Duodenal mucosa (tissue), 2 donors: ENCODE data around the gene CWC27.

ENCODE experiments used
- H3K27ac ChIP-seq: one replicate; pipeline ENCODE4 v1.7.0; 2013; ENCODE audit warnings: low read depth, low read length
- H3K27me3 ChIP-seq, 2 donors: one replicate each; pipeline ENCODE4 v1.7.0; 2013; ENCODE audit warnings: low read length in 2 of 2, control low read depth in 1 of 2; ENCODE audit not compliant: insufficient read depth in 2 of 2, control insufficient read depth in 1 of 2
- H3K36me3 ChIP-seq, 2 donors: one replicate each; pipeline ENCODE4 v1.7.0; 2013; ENCODE audit warnings: low read length in 2 of 2, control low read depth in 1 of 2; ENCODE audit not compliant: insufficient read depth in 2 of 2, control insufficient read depth in 1 of 2
- H3K4me1 ChIP-seq, 2 donors: one replicate each; pipeline ENCODE4 v1.7.0; 2013; ENCODE audit warnings: low read length in 2 of 2, control low read depth in 1 of 2; ENCODE audit not compliant: insufficient read depth in 2 of 2, control insufficient read depth in 1 of 2
- H3K4me3 ChIP-seq, 2 donors: one replicate each; pipeline ENCODE4 v1.7.0; 2013; ENCODE audit warnings: low read length in 2 of 2, low read depth in 1 of 2
- H3K9ac ChIP-seq, 2 donors: one replicate each; pipeline ENCODE4 v1.7.0; 2013; ENCODE audit warnings: low read length in 2 of 2, low read depth in 1 of 2
- H3K9me3 ChIP-seq, 2 donors: one replicate each; pipeline ENCODE4 v1.7.0; 2013; ENCODE audit warnings: low read length in 2 of 2, control low read depth in 1 of 2; ENCODE audit not compliant: control insufficient read depth in 1 of 2

CWC27 gene

DNA sequence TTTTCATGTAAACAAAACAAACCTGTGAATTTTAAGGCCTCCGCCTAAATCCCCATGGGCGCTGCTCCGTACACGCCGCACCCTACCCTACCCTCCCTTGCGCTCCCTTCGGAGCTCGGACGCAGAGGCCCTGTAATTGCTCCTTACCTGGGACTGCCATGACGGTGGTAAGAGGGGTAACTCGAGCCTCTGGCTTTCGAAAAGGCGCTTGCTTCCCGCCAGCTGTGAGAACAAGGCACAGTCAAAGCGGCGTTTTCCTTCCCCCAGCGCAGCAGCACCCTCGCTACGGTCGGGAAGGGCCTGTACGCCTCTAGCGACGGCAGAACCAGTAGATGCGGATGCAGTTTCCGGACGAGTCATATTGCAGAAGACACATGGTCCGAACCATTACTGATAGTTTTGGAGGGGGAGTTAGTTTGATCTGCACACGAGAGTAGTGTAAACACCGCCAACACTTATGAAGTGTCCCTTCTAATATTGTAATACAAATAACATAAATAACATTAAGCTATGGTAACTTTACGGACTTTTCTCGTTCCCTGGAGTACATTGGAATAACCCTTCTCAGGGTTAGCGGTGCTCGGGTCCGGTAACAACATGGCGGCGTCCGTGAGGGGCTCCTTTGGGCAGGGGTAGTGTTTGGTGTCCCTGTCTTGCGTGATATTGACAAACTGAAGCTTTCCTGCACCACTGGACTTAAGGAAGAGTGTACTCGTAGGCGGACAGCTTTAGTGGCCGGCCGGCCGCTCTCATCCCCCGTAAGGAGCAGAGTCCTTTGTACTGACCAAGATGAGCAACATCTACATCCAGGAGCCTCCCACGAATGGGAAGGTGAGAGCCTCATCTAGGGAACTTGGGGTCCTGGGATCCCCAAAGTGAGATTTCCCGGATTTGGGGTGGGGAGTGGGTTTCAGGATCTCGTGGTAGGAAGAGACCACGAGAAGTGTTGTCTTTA lies at the start of gene CWC27, which contains the start of gene SREK1IP1:
Gene CWC27 (plus strand): TSS at position 573 of the 955 bp plus-strand sequence. CDS start 217 bp downstream, at position 790.
Gene SREK1IP1 (minus strand): TSS at position 334 of the 955 bp plus-strand sequence. CDS start 174 bp downstream, at position 160.
- no peaks in the 10 kb centered on the region for H3K9me3 ChIP-seq
- no peaks in the 10 kb centered on the region for H3K36me3 ChIP-seq
- H3K4me1 ChIP-seq = peaks cover 35 to 41% of the 10 kb centered on the region in 2 donors

DNA sequence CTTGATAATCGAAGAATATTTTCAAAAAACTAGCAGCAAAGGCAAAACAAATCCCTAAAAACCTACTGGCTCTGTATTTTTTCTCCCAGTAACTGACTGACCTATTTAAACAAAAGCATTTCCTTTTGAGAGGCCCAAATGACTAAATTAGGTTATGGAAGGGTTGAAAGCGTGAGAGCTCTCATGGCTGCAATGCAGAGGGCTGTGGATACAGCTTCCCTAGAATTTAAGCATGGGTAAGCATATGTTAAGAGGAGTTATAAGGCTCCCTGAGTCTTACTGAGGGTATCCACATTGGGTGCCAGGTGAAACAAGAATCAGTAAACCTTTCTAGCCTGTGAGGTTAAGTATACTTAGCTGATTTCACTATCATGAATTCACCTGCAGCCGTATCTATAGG lies 46.1 kb upstream of the CWC27 start:
- Histone ChIP-seq H3K9me3 (no peaks in the 10 kb centered on the region), H3K27me3 (no peaks in the 10 kb centered on the region), H3K27ac (no peak overlapping the region), H3K4me1 (no peaks in the 10 kb centered on the region), H3K9ac (no peak overlapping the region), H3K4me3 (no peak overlapping the region), H3K36me3 (peaks cover 0 to 11% of the 10 kb centered on the region in 2 donors)

More for the DNA sequence above, at the start of gene CWC27, which contains the start of gene SREK1IP1:
- H3K27me3 ChIP-seq = no peaks in the 10 kb centered on the region
- peak within 1 kb of the TSS; percentile 87 to 98 for H3K9ac ChIP-seq
- peak within 1 kb of the TSS; percentile 28 for H3K27ac ChIP-seq
- peak within 1 kb of the TSS; percentile 99 for H3K4me3 ChIP-seq

GRCh38 chr5:64727150-64727549 lies 41.6 kb upstream of the CWC27 start:
- Histone ChIP-seq H3K4me1 (no peaks in the 10 kb centered on the region), H3K36me3 (peaks cover 0 to 17% of the 10 kb centered on the region in 2 donors), H3K9ac (no peak overlapping the region)

DNA sequence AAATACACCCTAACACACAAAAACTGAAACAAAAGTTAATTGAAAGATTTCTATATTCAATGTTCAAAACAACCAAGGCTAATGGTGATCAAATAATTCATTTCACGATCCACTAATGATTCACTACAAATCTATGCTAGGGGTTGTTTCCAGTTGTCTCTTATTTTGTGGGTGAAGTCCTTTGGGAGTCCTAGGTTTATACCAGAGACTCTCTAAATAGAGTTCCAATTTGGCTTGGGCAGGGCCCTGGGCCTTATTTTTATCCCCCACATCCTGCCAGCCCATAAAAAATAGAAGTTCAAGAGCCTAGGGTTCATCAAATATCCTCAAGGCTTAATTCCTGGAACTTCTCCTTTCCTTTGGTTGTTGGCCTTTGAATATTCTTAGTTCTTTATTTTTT lies 26.3 kb upstream of the CWC27 start:
- H3K27ac ChIP-seq = no peak overlapping the region
- no peak overlapping the region for H3K9ac ChIP-seq
- no peaks in the 10 kb centered on the region for H3K4me1 ChIP-seq
- peaks cover 8 to 25% of the 10 kb centered on the region in 2 donors for H3K36me3 ChIP-seq
- no peak overlapping the region for H3K4me3 ChIP-seq
- H3K9me3 ChIP-seq = no peaks in the 10 kb centered on the region
- no peaks in the 10 kb centered on the region for H3K27me3 ChIP-seq

More at GRCh38 chr5:64727150-64727549, 41.6 kb upstream of the CWC27 start:
- Histone ChIP-seq H3K27me3 (no peaks in the 10 kb centered on the region), H3K4me3 (no peak overlapping the region), H3K9me3 (no peaks in the 10 kb centered on the region), H3K27ac (no peak overlapping the region)

DNA sequence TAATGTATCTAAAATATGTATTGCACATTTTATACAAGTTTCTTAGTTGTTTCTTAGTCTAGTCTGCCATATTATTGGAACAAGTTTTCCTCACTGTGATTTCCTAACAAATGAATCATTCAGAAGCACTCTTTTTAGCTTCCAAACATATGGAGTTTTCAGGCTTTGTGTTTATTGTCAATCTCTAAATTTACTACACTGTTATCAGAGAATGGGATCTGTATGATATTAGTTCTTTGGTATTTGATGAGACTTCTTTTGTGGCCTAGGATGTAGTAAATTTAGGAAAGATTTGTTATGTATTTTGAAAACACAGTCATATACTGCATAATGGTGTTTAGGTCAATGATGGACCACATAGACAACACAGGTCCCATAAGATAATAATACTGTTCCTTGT lies 25.9 kb upstream of the CWC27 start:
- H3K27ac ChIP-seq = no peak overlapping the region
- H3K27me3 ChIP-seq = no peaks in the 10 kb centered on the region
- no peaks in the 10 kb centered on the region for H3K9me3 ChIP-seq
- no peaks in the 10 kb centered on the region for H3K4me1 ChIP-seq
- no peak overlapping the region for H3K4me3 ChIP-seq
- peaks cover 8 to 25% of the 10 kb centered on the region in 2 donors for H3K36me3 ChIP-seq
- H3K9ac ChIP-seq = no peak overlapping the region

- no peaks in the 10 kb centered on the region for H3K4me1 ChIP-seq
- no peaks in the 10 kb centered on the region for H3K27me3 ChIP-seq
- H3K4me3 ChIP-seq = no peak overlapping the region
- H3K27ac ChIP-seq = no peak overlapping the region
- no peaks in the 10 kb centered on the region for H3K9me3 ChIP-seq
- no peak overlapping the region for H3K9ac ChIP-seq
- peaks cover 0 to 11% of the 10 kb centered on the region in 2 donors for H3K36me3 ChIP-seq
These were observed 23.8 kb upstream of the CWC27 start for GRCh38 chr5:64744914-64745313.

GRCh38 chr5:64746446-64746845 lies 22.3 kb upstream of the CWC27 start:
- H3K36me3 ChIP-seq = no peaks in the 10 kb centered on the region
- H3K4me1 ChIP-seq = no peaks in the 10 kb centered on the region
- no peak overlapping the region for H3K9ac ChIP-seq
- H3K27me3 ChIP-seq = no peaks in the 10 kb centered on the region
- H3K4me3 ChIP-seq = no peak overlapping the region
- H3K27ac ChIP-seq = no peak overlapping the region
- H3K9me3 ChIP-seq = no peaks in the 10 kb centered on the region

DNA sequence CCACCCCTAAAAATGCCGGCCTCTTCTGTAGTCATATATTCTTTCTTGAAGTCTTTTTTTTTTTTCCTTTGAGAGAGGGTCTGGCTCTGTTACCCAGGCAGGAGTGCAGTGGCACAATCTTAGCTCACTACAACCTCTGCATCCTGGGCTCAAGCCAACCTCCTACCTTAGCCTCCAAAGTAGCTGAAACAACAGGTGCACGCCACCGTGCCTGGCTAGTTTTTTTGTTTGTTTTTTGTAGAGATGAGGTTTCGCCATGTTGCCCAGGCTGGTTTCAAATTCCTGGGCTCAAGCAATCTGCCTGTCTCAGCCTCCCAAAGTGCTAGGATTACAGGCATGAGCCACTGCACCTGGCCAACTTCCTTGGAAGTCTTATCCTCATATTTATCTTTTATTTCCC lies 19.3 kb upstream of the CWC27 start:
- H3K36me3 ChIP-seq = peaks cover 0 to 5% of the 10 kb centered on the region in 2 donors
- H3K4me1 ChIP-seq = no peaks in the 10 kb centered on the region
- no peak overlapping the region for H3K9ac ChIP-seq
- no peaks in the 10 kb centered on the region for H3K9me3 ChIP-seq
- H3K27ac ChIP-seq = no peak overlapping the region
- no peak overlapping the region for H3K4me3 ChIP-seq
- no peaks in the 10 kb centered on the region for H3K27me3 ChIP-seq

GRCh38 chr5:64754066-64754465 lies 14.7 kb upstream of the CWC27 start:
- no peak overlapping the region for H3K4me3 ChIP-seq
- no peaks in the 10 kb centered on the region for H3K27me3 ChIP-seq
- no peaks in the 10 kb centered on the region for H3K4me1 ChIP-seq
- H3K36me3 ChIP-seq = peaks cover 0 to 5% of the 10 kb centered on the region in 2 donors
- H3K27ac ChIP-seq = no peak overlapping the region
- no peak overlapping the region for H3K9ac ChIP-seq
- no peaks in the 10 kb centered on the region for H3K9me3 ChIP-seq

DNA sequence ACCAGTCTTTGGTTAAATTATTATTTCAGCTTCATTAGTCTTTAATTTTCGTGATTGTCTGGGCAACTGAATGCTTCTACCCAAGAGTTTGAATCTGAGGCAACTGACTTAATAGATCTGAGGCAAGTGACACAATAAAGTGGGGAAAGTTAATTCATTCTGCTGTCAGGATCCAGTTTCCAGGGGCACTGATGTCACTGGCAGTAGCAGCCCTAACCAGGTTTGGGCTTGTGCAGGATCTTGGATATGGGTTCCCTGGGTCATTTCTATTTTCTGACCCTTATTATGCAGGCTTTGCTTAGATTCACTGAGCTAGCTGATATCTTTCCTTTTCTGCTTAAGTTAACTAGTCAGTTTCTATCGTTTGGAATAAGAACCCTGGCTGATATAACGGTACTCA lies 9.8 kb upstream of the CWC27 start:
- Histone ChIP-seq H3K9me3 (no peaks in the 10 kb centered on the region), H3K27me3 (no peaks in the 10 kb centered on the region), H3K27ac (no peak overlapping the region), H3K9ac (no peak overlapping the region), H3K36me3 (peaks cover 3 to 5% of the 10 kb centered on the region in 2 donors), H3K4me1 (no peaks in the 10 kb centered on the region), H3K4me3 (no peak overlapping the region)
